Neural cell (in vitro differentiated cells): ENCODE measurements around the gene RALGPS1.

Experiments used
- CTCF ChIP-seq: fragments of 450-650 bp; IDR thresholded peaks from 2 replicates; pipeline ENCODE4 v1.5.1; 2014; ENCODE audit warnings: antibody characterized with exemption, mild to moderate bottlenecking, moderate library complexity; ENCODE audit not compliant: poor library complexity, severe bottlenecking
- EP300 ChIP-seq: fragments of 450-650 bp; conservative IDR thresholded peaks from 2 replicates; pipeline ENCODE4 v1.6.1; 2014; ENCODE audit warnings: antibody characterized with exemption, mild to moderate bottlenecking, moderate library complexity; ENCODE audit not compliant: poor library complexity, severe bottlenecking
- EZH2 ChIP-seq: fragments of 200-600, 300-800 bp; shearing (Covaris generic), sonication (generic); IDR thresholded peaks from 2 replicates; pipeline ENCODE4 v1.6.1; 2014; ENCODE audit warnings: antibody characterized with exemption, low read length, borderline replicate concordance, mild to moderate bottlenecking; ENCODE audit not compliant: insufficient read depth, poor library complexity, severe bottlenecking
- POLR2AphosphoS5 ChIP-seq: IDR thresholded peaks from 2 replicates; pipeline ENCODE4 v1.6.1; 2012
- REST ChIP-seq: IDR thresholded peaks from 2 replicates; pipeline ENCODE4 v1.6.1; 2012; ENCODE audit warnings: borderline replicate concordance
- TAF1 ChIP-seq: IDR thresholded peaks from 2 replicates; pipeline ENCODE4 v1.6.1; 2012; ENCODE audit warnings: low read depth

- TF ChIP-seq EP300 (no peak), CTCF (no peak), REST (no peak), POLR2AphosphoS5 (no peak), EZH2 (no peak), TAF1 (no peak)
Measured at GRCh38 chr9:127245637-127246164, 331.1 kb downstream of the RALGPS1 start.
